Choroid plexus epithelial cell (primary cell): ENCODE results near the gene PARVB.

Experiments used
- DNase-seq: peaks from one replicate; pipeline ENCODE4 v3.0.0-alpha.2; 2010; ENCODE audit warnings: low read depth
- H3K4me3 ChIP-seq: 2 replicates; pipeline ENCODE4 v1.5.1; 2011; ENCODE audit warnings: low read depth, mild to moderate bottlenecking, control low read depth, low read length, moderate library complexity
- TF ChIP-seq, protein P1 (sequence below): conservative IDR thresholded peaks from 2 replicates; pipeline ENCODE4 v1.5.1; 2011; ENCODE audit warnings: low read depth, mild to moderate bottlenecking, control low read depth, inconsistent platforms, low read length, moderate library complexity

The PARVB gene

DNA sequence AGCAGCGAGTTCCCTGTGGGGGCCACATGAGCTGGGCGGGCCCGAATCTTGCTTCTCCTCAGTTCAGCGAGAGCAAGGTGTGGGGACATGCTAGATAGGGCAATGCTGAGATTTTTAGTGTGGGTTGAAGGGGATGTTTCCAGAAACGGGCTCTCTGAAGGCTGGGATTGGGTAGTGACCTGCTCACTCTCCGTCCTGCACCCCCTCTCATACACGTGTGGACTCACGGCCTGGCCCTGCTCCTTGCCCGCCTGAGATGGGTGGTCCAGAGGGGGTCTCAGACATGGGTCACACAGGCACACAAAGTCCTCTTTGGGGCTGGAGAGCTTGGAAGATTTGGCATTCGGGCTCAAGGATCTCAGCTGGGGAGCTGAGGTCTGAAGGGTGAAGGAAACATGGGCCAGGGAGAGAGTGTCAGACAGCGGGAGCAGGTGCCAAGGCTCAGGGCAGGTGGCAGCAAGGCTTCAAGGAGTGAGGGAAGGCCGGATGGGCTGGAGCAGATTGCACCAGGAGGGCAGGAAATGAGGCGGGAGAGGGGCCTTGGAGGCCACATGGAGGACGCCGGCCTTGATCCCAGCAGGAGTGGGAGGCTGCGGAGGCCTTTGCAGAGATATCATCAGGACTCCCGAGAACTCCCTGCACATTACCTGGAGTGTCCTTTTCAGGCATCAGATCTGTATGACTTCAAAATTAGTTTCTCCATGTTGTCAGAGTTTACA is 74.1 kb downstream of the PARVB start:
- TF ChIP-seq, protein P1, sequence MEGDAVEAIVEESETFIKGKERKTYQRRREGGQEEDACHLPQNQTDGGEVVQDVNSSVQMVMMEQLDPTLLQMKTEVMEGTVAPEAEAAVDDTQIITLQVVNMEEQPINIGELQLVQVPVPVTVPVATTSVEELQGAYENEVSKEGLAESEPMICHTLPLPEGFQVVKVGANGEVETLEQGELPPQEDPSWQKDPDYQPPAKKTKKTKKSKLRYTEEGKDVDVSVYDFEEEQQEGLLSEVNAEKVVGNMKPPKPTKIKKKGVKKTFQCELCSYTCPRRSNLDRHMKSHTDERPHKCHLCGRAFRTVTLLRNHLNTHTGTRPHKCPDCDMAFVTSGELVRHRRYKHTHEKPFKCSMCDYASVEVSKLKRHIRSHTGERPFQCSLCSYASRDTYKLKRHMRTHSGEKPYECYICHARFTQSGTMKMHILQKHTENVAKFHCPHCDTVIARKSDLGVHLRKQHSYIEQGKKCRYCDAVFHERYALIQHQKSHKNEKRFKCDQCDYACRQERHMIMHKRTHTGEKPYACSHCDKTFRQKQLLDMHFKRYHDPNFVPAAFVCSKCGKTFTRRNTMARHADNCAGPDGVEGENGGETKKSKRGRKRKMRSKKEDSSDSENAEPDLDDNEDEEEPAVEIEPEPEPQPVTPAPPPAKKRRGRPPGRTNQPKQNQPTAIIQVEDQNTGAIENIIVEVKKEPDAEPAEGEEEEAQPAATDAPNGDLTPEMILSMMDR = no peak
- DNase-seq = no peak
- no peak overlapping the region for H3K4me3 ChIP-seq

- TF ChIP-seq, protein P1 = no peak
- no peak for DNase-seq
- no peak overlapping the region for H3K4me3 ChIP-seq
Measured at GRCh38 chr22:44098966-44099530, 74.9 kb downstream of the PARVB start.

GRCh38 chr22:44099696-44100095 is 75.6 kb downstream of the PARVB start:
- DNase-seq = no peak
- H3K4me3 ChIP-seq = no peak overlapping the region
- TF ChIP-seq, protein P1 = no peak

DNA sequence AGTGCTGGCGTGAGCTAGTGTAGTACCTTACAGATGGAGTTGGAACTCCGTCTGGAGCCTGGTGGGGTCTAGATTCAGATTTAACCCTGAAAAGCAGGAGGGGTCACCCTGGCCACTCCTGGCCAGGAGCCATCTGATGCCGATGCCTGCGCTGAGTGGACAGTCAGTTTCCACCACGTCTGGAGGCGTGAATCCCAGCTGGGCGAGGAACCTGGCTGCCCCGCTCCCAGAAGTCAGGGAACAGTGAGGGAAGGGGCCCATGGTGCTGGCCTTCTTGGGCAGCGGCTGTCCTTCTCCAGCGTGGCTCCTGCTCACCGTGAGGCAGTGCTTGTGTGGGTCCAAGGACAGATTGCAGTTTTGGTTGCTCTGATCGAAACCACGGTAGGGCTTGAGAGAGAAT is 76.3 kb downstream of the PARVB start:
- no peak overlapping the region for H3K4me3 ChIP-seq
- TF ChIP-seq, protein P1 = no peak

DNA sequence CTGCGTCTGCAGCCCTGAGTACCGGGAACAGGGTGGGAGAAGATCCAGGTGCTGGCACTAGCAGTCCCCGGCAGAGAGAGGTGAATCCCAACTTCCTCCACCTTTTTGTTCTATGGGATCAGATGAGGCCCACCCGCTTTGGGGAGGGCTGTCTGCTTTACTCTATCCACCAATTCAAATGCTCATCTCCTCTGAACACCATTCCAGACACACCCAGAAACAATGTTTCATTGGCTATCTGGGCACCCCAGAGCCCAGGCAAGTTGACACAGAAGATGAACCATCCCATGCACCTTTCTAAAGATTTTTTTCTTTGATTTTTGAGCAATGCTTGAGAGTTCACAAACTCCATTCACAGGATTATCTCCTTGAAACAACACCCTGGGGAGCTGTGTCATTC is 78.0 kb downstream of the PARVB start:
- TF ChIP-seq, protein P1 = no peak
- no peak overlapping the region for H3K4me3 ChIP-seq
- no peak for DNase-seq

More for the DNA sequence above, 76.3 kb downstream of the PARVB start:
- DNase-seq = no peak

DNA sequence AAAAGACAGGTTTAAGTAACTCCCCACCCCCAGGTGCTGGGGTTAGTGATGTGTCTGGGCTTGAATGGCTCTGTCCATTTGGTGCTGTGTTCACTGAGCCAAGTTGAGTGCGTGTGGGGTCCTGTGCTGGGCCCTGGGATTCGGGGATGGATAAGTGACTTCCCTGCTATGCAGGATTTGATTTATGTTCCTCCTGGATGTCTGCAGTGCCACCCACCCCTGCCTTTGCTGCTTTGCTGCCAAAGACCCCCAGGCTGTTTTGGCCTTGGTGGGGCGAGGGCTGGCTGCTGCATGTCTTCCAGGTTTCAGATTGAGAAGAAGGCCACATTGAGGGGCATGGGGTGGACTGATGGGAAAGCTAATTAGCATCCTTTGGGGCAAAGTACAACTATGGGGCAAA is 78.8 kb downstream of the PARVB start:
- TF ChIP-seq, protein P1 = no peak
- no peak overlapping the region for H3K4me3 ChIP-seq
- no peak for DNase-seq

DNA sequence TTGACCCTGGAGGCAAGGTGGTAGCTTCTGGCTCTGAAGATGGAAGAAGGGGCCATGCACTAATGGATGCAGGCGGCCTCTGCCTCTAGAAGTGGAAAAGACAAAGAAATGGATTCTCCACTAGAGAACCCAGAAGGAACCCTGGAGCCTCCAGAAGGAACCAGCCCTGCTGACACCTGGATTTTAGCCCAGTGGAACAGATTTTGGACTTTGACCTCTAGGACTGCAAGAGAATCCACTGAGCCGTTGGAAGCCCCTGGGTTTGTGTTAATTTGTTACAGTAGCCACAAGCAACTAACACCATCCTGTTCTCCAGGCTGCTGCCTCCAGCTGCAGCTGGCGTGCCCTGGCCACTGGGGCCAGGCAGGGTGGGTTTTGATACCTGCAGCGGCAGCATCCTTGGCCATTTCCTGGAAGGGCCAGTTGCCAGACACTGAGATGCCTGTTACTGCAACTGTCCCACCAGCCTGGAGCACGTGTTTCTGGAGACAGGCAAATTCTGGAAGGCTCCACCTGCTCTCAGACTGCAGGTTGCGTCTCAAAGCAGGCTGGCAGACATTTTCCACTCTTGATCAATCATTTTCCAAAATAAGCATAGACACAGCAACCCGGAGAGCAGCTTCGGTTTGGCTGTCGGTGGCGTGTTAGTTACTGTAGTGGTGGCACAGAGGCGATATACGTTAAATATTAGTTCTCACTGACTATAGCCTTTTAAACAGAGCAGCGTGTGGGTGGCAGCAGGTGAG is 79.8 kb downstream of the PARVB start:
- TF ChIP-seq, protein P1 = no peak
- DNase-seq = no peak
- H3K4me3 ChIP-seq = no peak overlapping the region
